Measurements from ENCODE around the gene RSPH4A.
"Not testable (repeated sequence)": the region's sequence is repeated elsewhere in the genome, so short reads cannot be mapped to it uniquely, and the experiment has no call there.

Gene RSPH4A

GRCh38 chr6:116663308-116663707 lies 47.0 kb downstream of the RSPH4A start:
- Histone ChIP-seq H3K27ac (ENCODE audit: low read depth, low read length) (no peak overlapping the region), H3K4me1 (ENCODE audit: control insufficient read depth in 1 of 2, insufficient read depth in 2 of 2, low read length in 2 of 2) (peaks cover 14 to 18% of the 10 kb centered on the region in 2 donors), H3K27me3 (ENCODE audit: control insufficient read depth in 1 of 2, insufficient read depth in 2 of 2, low read length in 2 of 2) (no peaks in the 10 kb centered on the region), H3K9ac (ENCODE audit: low read depth in 1 of 2, low read length in 2 of 2) (no peak overlapping the region), H3K9me3 (ENCODE audit: control insufficient read depth in 1 of 2, low read length in 2 of 2) (no peaks in the 10 kb centered on the region), H3K4me3 (ENCODE audit: low read depth in 1 of 2, low read length in 2 of 2) (no peak overlapping the region), H3K36me3 (ENCODE audit: control insufficient read depth in 1 of 2, insufficient read depth in 2 of 2, low read length in 2 of 2) (peaks cover 4 to 10% of the 10 kb centered on the region in 2 donors)

- not testable (repeated sequence) for H3K27me3 ChIP-seq (ENCODE audit: control insufficient read depth in 1 of 2, insufficient read depth in 2 of 2, low read length in 2 of 2); H3K9me3 ChIP-seq (ENCODE audit: control insufficient read depth in 1 of 2, low read length in 2 of 2); H3K4me3 ChIP-seq (ENCODE audit: low read depth in 1 of 2, low read length in 2 of 2); H3K36me3 ChIP-seq (ENCODE audit: control insufficient read depth in 1 of 2, insufficient read depth in 2 of 2, low read length in 2 of 2); H3K27ac ChIP-seq (ENCODE audit: low read depth, low read length); H3K9ac ChIP-seq (ENCODE audit: low read depth in 1 of 2, low read length in 2 of 2)
- H3K4me1 ChIP-seq (ENCODE audit: control insufficient read depth in 1 of 2, insufficient read depth in 2 of 2, low read length in 2 of 2): peaks cover 14 to 18% of the 10 kb centered on the region in 2 donors
Observed at GRCh38 chr6:116664169-116664568, 47.9 kb downstream of the RSPH4A start.

DNA sequence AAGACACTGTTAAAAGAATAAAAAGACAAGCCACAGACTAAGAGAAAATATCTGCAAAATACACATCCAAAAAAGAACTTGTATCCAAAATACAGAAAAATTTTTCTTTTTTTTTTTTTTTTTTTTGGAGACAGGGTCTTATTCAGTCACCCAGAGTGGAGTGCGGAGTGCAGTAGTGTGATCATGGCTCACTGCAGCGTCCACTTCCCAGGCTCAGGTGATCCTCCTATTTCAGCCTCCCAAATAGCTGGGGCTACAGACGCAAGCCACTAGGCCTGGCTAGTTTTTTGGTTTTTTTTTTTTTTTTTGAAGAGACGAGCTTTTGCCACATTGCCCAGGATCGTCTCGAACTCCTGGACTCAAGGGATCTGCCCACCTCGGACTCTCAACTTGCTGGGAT lies 49.2 kb downstream of the RSPH4A start:
- Histone ChIP-seq H3K9me3 (ENCODE audit: control insufficient read depth in 1 of 2, low read length in 2 of 2) (no peaks in the 10 kb centered on the region), H3K36me3 (ENCODE audit: control insufficient read depth in 1 of 2, insufficient read depth in 2 of 2, low read length in 2 of 2) (no peaks in the 10 kb centered on the region), H3K27ac (ENCODE audit: low read depth, low read length) (no peak overlapping the region), H3K9ac (ENCODE audit: low read depth in 1 of 2, low read length in 2 of 2) (no peak overlapping the region), H3K4me3 (ENCODE audit: low read depth in 1 of 2, low read length in 2 of 2) (no peak overlapping the region), H3K4me1 (ENCODE audit: control insufficient read depth in 1 of 2, insufficient read depth in 2 of 2, low read length in 2 of 2) (peaks cover 14 to 18% of the 10 kb centered on the region in 2 donors), H3K27me3 (ENCODE audit: control insufficient read depth in 1 of 2, insufficient read depth in 2 of 2, low read length in 2 of 2) (no peaks in the 10 kb centered on the region)

GRCh38 chr6:116666869-116667268 lies 50.6 kb downstream of the RSPH4A start:
- peaks cover 14 to 18% of the 10 kb centered on the region in 2 donors for H3K4me1 ChIP-seq (ENCODE audit: control insufficient read depth in 1 of 2, insufficient read depth in 2 of 2, low read length in 2 of 2)
- H3K9me3 ChIP-seq (ENCODE audit: control insufficient read depth in 1 of 2, low read length in 2 of 2): no peaks in the 10 kb centered on the region
- no peaks in the 10 kb centered on the region for H3K36me3 ChIP-seq (ENCODE audit: control insufficient read depth in 1 of 2, insufficient read depth in 2 of 2, low read length in 2 of 2)
- no peak overlapping the region for H3K27ac ChIP-seq (ENCODE audit: low read depth, low read length)
- H3K27me3 ChIP-seq (ENCODE audit: control insufficient read depth in 1 of 2, insufficient read depth in 2 of 2, low read length in 2 of 2): no peaks in the 10 kb centered on the region
- no peak overlapping the region for H3K9ac ChIP-seq (ENCODE audit: low read depth in 1 of 2, low read length in 2 of 2)
- peak overlapping the region; percentile 1 to 10 for H3K4me3 ChIP-seq (ENCODE audit: low read depth in 1 of 2, low read length in 2 of 2)

GRCh38 chr6:116667623-116668022 lies 51.3 kb downstream of the RSPH4A start:
- Histone ChIP-seq H3K36me3 (ENCODE audit: control insufficient read depth in 1 of 2, insufficient read depth in 2 of 2, low read length in 2 of 2) (no peaks in the 10 kb centered on the region), H3K9ac (ENCODE audit: low read depth in 1 of 2, low read length in 2 of 2) (peak overlapping the region; percentile 95 to 99), H3K27me3 (ENCODE audit: control insufficient read depth in 1 of 2, insufficient read depth in 2 of 2, low read length in 2 of 2) (no peaks in the 10 kb centered on the region), H3K4me3 (ENCODE audit: low read depth in 1 of 2, low read length in 2 of 2) (peak overlapping the region; percentile 99 to 100), H3K9me3 (ENCODE audit: control insufficient read depth in 1 of 2, low read length in 2 of 2) (no peaks in the 10 kb centered on the region), H3K27ac (ENCODE audit: low read depth, low read length) (no peak overlapping the region), H3K4me1 (ENCODE audit: control insufficient read depth in 1 of 2, insufficient read depth in 2 of 2, low read length in 2 of 2) (peaks cover 14 to 18% of the 10 kb centered on the region in 2 donors)

DNA sequence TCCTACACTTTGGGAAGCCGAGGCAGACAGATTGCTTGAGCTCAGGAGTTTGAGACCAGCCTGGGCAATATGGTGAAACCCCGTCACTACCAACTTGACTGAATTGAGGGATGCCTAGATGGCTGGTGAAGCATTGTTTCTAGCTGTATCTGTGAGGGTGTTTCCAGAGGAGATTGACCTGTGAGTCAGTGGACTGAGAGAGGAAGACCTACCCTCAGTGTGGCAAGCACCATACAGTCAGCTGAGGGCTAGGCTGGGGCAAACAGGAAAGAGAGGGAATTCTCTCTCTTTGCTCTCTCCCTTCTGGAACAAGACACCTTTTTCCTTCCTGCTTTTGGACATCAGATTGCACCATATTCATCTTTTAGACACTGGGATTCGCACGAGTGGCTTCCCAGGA lies 56.0 kb downstream of the RSPH4A start:
- Histone ChIP-seq H3K4me1 (ENCODE audit: control insufficient read depth in 1 of 2, insufficient read depth in 2 of 2, low read length in 2 of 2) (peaks cover 0 to 6% of the 10 kb centered on the region in 2 donors), H3K9ac (ENCODE audit: low read depth in 1 of 2, low read length in 2 of 2) (no peak overlapping the region)

DNA sequence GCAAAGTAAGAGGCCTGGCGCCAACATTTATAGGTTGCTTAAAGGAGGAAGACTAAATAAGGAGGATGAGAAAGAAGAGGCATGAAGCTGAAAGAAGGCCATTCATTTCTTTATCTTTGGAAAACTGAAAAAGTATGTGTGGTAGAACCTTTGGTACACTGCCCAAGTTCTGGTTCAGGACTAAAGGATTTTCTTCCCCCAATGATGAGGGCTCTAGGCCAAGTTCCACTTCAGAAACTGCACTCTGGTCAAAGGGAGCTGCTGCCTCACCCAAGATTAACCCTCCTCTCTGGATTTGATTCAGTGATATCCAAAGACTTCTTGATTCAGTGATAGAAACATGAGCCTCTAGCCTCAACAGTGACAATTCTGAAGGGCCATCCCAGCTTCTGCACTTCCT lies 59.7 kb downstream of the RSPH4A start:
- no peaks in the 10 kb centered on the region for H3K4me1 ChIP-seq (ENCODE audit: control insufficient read depth in 1 of 2, insufficient read depth in 2 of 2, low read length in 2 of 2)
- H3K9ac ChIP-seq (ENCODE audit: low read depth in 1 of 2, low read length in 2 of 2): no peak overlapping the region
- H3K36me3 ChIP-seq (ENCODE audit: control insufficient read depth in 1 of 2, insufficient read depth in 2 of 2, low read length in 2 of 2): no peaks in the 10 kb centered on the region
- no peaks in the 10 kb centered on the region for H3K27me3 ChIP-seq (ENCODE audit: control insufficient read depth in 1 of 2, insufficient read depth in 2 of 2, low read length in 2 of 2)
- no peak overlapping the region for H3K4me3 ChIP-seq (ENCODE audit: low read depth in 1 of 2, low read length in 2 of 2)
- H3K9me3 ChIP-seq (ENCODE audit: control insufficient read depth in 1 of 2, low read length in 2 of 2): no peaks in the 10 kb centered on the region
- H3K27ac ChIP-seq (ENCODE audit: low read depth, low read length): no peak overlapping the region

More for the DNA sequence above, 56.0 kb downstream of the RSPH4A start:
- Histone ChIP-seq H3K27me3 (ENCODE audit: control insufficient read depth in 1 of 2, insufficient read depth in 2 of 2, low read length in 2 of 2) (no peaks in the 10 kb centered on the region), H3K36me3 (ENCODE audit: control insufficient read depth in 1 of 2, insufficient read depth in 2 of 2, low read length in 2 of 2) (no peaks in the 10 kb centered on the region), H3K27ac (ENCODE audit: low read depth, low read length) (no peak overlapping the region), H3K9me3 (ENCODE audit: control insufficient read depth in 1 of 2, low read length in 2 of 2) (no peaks in the 10 kb centered on the region), H3K4me3 (ENCODE audit: low read depth in 1 of 2, low read length in 2 of 2) (no peak overlapping the region)

GRCh38 chr6:116680880-116681672 lies 64.8 kb downstream of the RSPH4A start, which contains the start of gene KPNA5:
Gene KPNA5, plus strand, starts transcription at chr6:116681211. Its CDS starts 124 bp downstream, at chr6:116681335.
- Histone ChIP-seq H3K27me3 (ENCODE audit: control insufficient read depth in 1 of 2, insufficient read depth in 2 of 2, low read length in 2 of 2) (no peaks in the 10 kb centered on the region), H3K36me3 (ENCODE audit: control insufficient read depth in 1 of 2, insufficient read depth in 2 of 2, low read length in 2 of 2) (peaks cover 0 to 6% of the 10 kb centered on the region in 2 donors), H3K4me1 (ENCODE audit: control insufficient read depth in 1 of 2, insufficient read depth in 2 of 2, low read length in 2 of 2) (peaks cover 0 to 10% of the 10 kb centered on the region in 2 donors), H3K27ac (ENCODE audit: low read depth, low read length) (peak within 1 kb of the TSS; percentile 75), H3K9ac (ENCODE audit: low read depth in 1 of 2, low read length in 2 of 2) (peak within 1 kb of the TSS; percentile 70 to 95), H3K4me3 (ENCODE audit: low read depth in 1 of 2, low read length in 2 of 2) (peak within 1 kb of the TSS; percentile 94 to 99), H3K9me3 (ENCODE audit: control insufficient read depth in 1 of 2, low read length in 2 of 2) (no peaks in the 10 kb centered on the region)

- Histone ChIP-seq H3K4me1 (ENCODE audit: control insufficient read depth in 1 of 2, insufficient read depth in 2 of 2, low read length in 2 of 2) (peaks cover 0 to 10% of the 10 kb centered on the region in 2 donors), H3K27me3 (ENCODE audit: control insufficient read depth in 1 of 2, insufficient read depth in 2 of 2, low read length in 2 of 2) (no peaks in the 10 kb centered on the region), H3K27ac (ENCODE audit: low read depth, low read length) (no peak overlapping the region), H3K9me3 (ENCODE audit: control insufficient read depth in 1 of 2, low read length in 2 of 2) (no peaks in the 10 kb centered on the region), H3K4me3 (ENCODE audit: low read depth in 1 of 2, low read length in 2 of 2) (peak overlapping the region; percentile 42 to 50), H3K9ac (ENCODE audit: low read depth in 1 of 2, low read length in 2 of 2) (no peak overlapping the region), H3K36me3 (ENCODE audit: control insufficient read depth in 1 of 2, insufficient read depth in 2 of 2, low read length in 2 of 2) (peaks cover 0 to 6% of the 10 kb centered on the region in 2 donors)
Observed at GRCh38 chr6:116682334-116682712, 66.0 kb downstream of the RSPH4A start.

Data from duodenal mucosa (tissue), 2 donors.